ENCODE measurements around the gene SERPINA1. TPM values are rescaled to one million over a fixed set of nuclear protein-coding genes. Genes with fewer than 3 reads are reported as not detected.

SERPINA1 gene
- total RNA-seq, 1 experiment from 2014 or later = 9.1 TPM

DNA sequence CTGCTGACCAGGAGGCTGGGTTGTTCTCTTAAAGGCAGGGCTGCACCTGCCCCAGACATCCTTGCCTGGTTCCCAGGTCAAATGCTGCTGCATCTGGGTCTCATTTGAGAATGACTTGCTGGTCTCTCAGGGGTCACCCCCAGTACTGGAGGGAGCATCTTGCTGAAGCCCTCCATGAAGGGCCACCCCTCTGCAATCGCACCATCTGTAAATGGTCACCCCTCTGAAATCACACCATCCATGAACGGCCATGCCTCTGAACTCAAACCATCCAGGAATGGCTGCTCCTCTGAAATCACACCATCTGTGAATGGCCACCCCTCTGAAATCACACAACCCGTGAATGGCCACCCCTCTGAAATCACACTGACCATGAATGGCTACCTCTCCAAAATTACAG lies 58.0 kb downstream of the SERPINA1 start:
- no peak for TF ChIP-seq POLR2AphosphoS5 (IDR thresholded peaks at IDR 0.05; ENCODE audit: low read depth, low read length)
- TF ChIP-seq, protein P1, sequence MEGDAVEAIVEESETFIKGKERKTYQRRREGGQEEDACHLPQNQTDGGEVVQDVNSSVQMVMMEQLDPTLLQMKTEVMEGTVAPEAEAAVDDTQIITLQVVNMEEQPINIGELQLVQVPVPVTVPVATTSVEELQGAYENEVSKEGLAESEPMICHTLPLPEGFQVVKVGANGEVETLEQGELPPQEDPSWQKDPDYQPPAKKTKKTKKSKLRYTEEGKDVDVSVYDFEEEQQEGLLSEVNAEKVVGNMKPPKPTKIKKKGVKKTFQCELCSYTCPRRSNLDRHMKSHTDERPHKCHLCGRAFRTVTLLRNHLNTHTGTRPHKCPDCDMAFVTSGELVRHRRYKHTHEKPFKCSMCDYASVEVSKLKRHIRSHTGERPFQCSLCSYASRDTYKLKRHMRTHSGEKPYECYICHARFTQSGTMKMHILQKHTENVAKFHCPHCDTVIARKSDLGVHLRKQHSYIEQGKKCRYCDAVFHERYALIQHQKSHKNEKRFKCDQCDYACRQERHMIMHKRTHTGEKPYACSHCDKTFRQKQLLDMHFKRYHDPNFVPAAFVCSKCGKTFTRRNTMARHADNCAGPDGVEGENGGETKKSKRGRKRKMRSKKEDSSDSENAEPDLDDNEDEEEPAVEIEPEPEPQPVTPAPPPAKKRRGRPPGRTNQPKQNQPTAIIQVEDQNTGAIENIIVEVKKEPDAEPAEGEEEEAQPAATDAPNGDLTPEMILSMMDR (IDR thresholded peaks at IDR 0.05 in 2 of 3, conservative IDR thresholded peaks at IDR 0.05 in 1 of 3; ENCODE audit: borderline replicate concordance in 1 of 3, insufficient read depth in 1 of 3, low read depth in 2 of 3, low read length in 2 of 3) = no peak
- no peak for TF ChIP-seq POLR2A (IDR thresholded peaks at IDR 0.05; ENCODE audit: borderline replicate concordance, extremely low read depth, insufficient read depth, insufficient read length)
- no peak for TF ChIP-seq JUND (IDR thresholded peaks at IDR 0.05)
- no peak for TF ChIP-seq EZH2phosphoT487 (IDR thresholded peaks at IDR 0.05; ENCODE audit: borderline replicate concordance)
- no peak for TF ChIP-seq EGR1 (IDR thresholded peaks at IDR 0.05; ENCODE audit: low read depth)
- TF ChIP-seq CBX3 (IDR thresholded peaks at IDR 0.05; ENCODE audit: low read depth) = no peak
- TF ChIP-seq CEBPB (IDR thresholded peaks at IDR 0.05; ENCODE audit: low read depth) = no peak
- no peak for TF ChIP-seq SP1 (IDR thresholded peaks at IDR 0.05; ENCODE audit: low read depth)
- no peak for TF ChIP-seq ELF1 (IDR thresholded peaks at IDR 0.05; ENCODE audit: borderline replicate concordance, low read depth)
- TF ChIP-seq, protein P2, sequence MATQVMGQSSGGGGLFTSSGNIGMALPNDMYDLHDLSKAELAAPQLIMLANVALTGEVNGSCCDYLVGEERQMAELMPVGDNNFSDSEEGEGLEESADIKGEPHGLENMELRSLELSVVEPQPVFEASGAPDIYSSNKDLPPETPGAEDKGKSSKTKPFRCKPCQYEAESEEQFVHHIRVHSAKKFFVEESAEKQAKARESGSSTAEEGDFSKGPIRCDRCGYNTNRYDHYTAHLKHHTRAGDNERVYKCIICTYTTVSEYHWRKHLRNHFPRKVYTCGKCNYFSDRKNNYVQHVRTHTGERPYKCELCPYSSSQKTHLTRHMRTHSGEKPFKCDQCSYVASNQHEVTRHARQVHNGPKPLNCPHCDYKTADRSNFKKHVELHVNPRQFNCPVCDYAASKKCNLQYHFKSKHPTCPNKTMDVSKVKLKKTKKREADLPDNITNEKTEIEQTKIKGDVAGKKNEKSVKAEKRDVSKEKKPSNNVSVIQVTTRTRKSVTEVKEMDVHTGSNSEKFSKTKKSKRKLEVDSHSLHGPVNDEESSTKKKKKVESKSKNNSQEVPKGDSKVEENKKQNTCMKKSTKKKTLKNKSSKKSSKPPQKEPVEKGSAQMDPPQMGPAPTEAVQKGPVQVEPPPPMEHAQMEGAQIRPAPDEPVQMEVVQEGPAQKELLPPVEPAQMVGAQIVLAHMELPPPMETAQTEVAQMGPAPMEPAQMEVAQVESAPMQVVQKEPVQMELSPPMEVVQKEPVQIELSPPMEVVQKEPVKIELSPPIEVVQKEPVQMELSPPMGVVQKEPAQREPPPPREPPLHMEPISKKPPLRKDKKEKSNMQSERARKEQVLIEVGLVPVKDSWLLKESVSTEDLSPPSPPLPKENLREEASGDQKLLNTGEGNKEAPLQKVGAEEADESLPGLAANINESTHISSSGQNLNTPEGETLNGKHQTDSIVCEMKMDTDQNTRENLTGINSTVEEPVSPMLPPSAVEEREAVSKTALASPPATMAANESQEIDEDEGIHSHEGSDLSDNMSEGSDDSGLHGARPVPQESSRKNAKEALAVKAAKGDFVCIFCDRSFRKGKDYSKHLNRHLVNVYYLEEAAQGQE (IDR thresholded peaks at IDR 0.05; ENCODE audit: low read depth) = no peak
- no peak for TF ChIP-seq ZNF274 (IDR thresholded peaks at IDR 0.05; ENCODE audit: low read depth, low read length)
- TF ChIP-seq TCF7L2 (IDR thresholded peaks at IDR 0.05; ENCODE audit: borderline replicate concordance, extremely low read depth, insufficient read depth, insufficient read length) = no peak
- TF ChIP-seq FOSL1 (IDR thresholded peaks at IDR 0.05; ENCODE audit: low read depth) = no peak
- no peak for TF ChIP-seq EZH2 (IDR thresholded peaks at IDR 0.05)
- TF ChIP-seq ZFX (IDR thresholded peaks at IDR 0.05) = no peak
- TF ChIP-seq, protein P3, sequence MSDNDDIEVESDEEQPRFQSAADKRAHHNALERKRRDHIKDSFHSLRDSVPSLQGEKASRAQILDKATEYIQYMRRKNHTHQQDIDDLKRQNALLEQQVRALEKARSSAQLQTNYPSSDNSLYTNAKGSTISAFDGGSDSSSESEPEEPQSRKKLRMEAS (IDR thresholded peaks at IDR 0.05) = no peak
- TF ChIP-seq YY1 (IDR thresholded peaks at IDR 0.05; ENCODE audit: extremely low read depth, insufficient replicate concordance, low read depth, low read length) = no peak
- Histone ChIP-seq H3K4me2 (ENCODE audit: low read length) (no peak overlapping the region), H3K36me3 (ENCODE audit: control insufficient read depth in 1 of 2, insufficient read depth in 2 of 2, low read length in 2 of 2) (no peaks in the 10 kb centered on the region), H3K9me2 (ENCODE audit: insufficient read depth) (no peaks in the 10 kb centered on the region), H3K4me1 (ENCODE audit: control insufficient read depth in 1 of 2, insufficient read depth in 2 of 2, low read length in 2 of 2) (0 out of 4 replicates have a peak, but pooled peaks cover 0 to 3% of the 10 kb centered on the region in 2 experiments), H4K20me1 (ENCODE audit: insufficient read depth) (no peaks in the 10 kb centered on the region), H3K79me2 (ENCODE audit: insufficient read depth, low read length) (no peaks in the 10 kb centered on the region), H3K9me3 (ENCODE audit: control insufficient read depth in 1 of 2, insufficient read depth in 1 of 2, low read depth in 1 of 2, low read length in 2 of 2) (no peaks in the 10 kb centered on the region), H3K4me3 (replicated peaks in 1 of 2; ENCODE audit: low read depth in 1 of 2, low read length in 2 of 2) (no peak overlapping the region), H3K9ac (ENCODE audit: low read length) (no peak overlapping the region), H3K27ac (ENCODE audit: low read depth, low read length) (no peak overlapping the region), H3K27me3 (ENCODE audit: insufficient read depth, low read length) (no peaks in the 10 kb centered on the region), H2AFZ (ENCODE audit: low read depth, low read length, poor library complexity, severe bottlenecking) (no peak overlapping the region)
- ATAC-seq = no peak
- ChIA-PET RAD21 (ENCODE audit: low non-redundant PET in 1 of 2, low total read pairs in 2 of 2, uncharacterized antibody in 2 of 2, unreplicated experiment in 2 of 2) (no interaction called here), POLR2A (no interaction called here), CTCF (no interaction called here)
- no peak for DNase-seq (ENCODE audit: low read depth, low spot score)
- no TSS peak for BruUV-seq (replicated peaks)
- intact Hi-C loops (cut with micrococcal nuclease) = no loop called here

Measured in HCT116 (cell line).